HPDE6-E6E7 (cell line): ENCODE results near the gene PRPF19.

Experiments
- DNase-seq: peaks from one replicate; pipeline ENCODE4 v3.0.0; 2011; ENCODE audit warnings: missing footprints; ENCODE audit errors: extremely low spot score

The PRPF19 gene

DNA sequence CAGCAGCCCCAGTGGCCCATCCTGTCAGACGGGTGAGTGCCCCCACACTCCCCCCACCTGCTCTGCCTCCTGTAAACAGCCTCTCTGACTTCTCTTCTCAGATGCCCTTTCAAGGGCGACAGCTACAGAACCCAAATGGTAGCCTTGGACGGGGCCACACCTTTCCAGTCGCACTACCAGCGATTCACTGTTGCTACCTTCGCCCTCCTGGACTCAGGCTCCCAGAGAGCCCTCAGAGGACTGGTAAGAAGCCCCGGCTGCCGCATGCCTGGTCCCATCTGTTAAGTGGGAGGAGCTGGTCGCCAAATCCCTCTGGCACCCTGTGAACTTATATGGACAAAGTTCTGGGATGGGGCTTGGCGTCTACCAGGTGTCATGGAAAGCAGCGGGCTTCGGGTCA is 32.9 kb downstream of the PRPF19 start:
- no peak for DNase-seq

GRCh38 chr11:60872961-60873524 is 33.3 kb downstream of the PRPF19 start:
- DNase-seq: no peak

- DNase-seq: no peak
These were observed 34.0 kb downstream of the PRPF19 start for GRCh38 chr11:60872124-60872960.

- no peak for DNase-seq
These were observed 34.9 kb downstream of the PRPF19 start for GRCh38 chr11:60871378-60872061.

GRCh38 chr11:60870733-60871377 is 35.5 kb downstream of the PRPF19 start:
- no peak for DNase-seq

DNA sequence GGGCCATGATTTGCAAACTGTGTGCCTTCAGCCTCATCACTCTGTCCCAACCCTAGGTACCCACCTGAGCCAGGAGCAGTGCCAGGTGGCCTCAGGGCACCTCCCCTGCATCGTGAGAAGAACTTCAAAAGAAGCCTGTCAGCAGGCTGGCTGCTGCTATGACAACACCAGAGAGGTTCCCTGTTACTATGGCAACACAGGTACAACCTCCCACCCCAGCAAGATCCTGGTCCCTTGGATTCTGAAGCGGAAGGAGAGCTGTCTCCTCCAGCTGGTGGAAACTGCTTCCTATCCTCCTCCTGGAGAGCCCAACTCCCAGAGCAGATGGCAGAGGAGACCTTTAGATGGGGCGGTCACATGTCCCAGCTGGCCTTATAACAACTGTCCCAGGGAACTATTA is 36.1 kb downstream of the PRPF19 start:
- DNase-seq: no peak

DNA sequence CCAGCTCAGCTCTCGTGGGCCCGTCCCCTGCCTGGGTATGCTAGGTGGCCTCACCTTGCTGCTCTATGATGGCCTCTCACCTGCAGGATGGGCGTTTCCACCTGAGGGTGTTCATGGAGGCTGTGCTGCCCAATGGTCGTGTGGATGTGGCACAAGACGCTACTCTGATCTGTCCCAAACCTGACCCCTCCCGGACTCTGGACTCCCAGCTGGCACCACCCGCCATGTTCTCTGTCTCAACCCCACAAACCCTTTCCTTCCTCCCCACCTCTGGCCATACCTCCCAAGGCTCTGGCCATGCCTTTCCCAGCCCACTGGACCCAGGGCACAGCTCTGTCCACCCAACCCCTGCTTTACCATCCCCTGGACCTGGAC is 36.9 kb downstream of the PRPF19 start:
- DNase-seq: no peak

DNA sequence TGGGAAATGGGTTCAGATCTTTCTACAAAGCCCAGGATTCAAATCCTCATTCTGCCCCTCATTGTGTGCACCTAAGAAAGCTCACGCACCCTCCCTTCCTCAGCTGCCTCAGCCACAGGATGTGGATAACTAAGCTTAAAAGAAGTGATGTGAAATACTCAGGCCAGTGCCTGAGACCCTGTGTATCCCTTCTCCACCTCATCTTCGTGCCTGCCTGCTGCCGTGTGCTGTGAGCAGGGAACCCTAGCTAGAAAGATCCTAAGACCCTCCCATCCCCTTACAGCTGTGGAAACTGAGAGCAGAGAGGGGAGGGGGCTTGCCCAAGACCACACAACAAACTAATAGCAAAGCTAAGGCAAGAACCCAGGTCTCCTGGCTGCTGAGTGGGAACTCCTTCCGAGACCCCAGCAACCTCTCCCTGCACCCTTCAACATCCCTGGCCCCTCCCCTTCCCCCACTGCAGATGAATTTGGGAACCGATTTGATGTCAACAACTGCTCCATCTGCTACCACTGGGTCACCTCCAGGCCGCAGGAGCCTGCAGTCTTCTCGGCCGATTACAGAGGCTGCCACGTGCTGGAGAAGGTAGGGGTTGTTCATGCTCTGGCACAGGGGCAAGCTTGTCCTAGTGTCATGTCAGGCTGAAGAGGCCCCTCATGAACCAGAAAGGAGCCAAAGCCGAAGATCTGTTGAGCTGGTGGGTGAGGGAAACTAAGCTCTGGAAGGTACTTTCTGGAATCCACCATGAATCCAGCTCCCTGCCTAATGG is 37.5 kb downstream of the PRPF19 start:
- no peak for DNase-seq

DNA sequence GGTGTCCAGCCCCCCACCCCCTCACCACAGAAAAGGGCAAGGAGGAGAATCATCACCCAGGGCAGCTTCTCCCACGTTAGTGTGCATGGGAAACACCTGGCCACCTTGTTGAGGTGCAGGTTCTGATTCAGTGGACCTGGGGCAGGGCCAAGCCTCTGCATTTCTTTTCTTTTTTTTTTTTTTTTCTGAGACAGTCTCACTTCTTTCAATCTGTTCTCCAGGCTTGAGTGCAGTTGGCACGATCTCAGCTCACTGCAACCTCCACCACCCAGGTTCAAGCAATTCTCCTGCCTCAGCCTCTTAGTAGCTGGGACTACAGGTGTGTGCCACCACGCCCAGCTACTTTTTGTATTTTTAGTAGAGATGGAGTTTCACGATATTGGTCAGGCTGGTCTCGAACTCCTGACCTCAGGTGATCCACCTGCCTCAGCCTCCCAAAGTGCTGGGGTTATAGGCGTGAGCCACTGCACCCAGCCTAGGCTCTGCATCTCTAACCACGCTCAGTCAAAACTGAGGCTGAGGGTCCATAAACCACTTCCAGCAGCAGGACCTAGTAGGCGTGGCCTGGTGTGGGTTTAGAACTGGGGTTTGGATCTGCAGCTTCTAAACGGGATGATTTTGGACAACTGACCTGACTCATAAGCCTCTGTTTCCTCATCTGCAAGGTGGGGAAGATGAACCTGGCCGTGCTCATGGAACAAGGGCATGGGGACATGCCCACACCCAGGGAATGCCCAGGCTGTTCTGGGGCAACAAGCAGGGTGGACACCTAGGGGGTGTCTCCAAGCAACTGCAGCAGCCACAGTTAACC is 38.3 kb downstream of the PRPF19 start:
- no peak for DNase-seq

DNA sequence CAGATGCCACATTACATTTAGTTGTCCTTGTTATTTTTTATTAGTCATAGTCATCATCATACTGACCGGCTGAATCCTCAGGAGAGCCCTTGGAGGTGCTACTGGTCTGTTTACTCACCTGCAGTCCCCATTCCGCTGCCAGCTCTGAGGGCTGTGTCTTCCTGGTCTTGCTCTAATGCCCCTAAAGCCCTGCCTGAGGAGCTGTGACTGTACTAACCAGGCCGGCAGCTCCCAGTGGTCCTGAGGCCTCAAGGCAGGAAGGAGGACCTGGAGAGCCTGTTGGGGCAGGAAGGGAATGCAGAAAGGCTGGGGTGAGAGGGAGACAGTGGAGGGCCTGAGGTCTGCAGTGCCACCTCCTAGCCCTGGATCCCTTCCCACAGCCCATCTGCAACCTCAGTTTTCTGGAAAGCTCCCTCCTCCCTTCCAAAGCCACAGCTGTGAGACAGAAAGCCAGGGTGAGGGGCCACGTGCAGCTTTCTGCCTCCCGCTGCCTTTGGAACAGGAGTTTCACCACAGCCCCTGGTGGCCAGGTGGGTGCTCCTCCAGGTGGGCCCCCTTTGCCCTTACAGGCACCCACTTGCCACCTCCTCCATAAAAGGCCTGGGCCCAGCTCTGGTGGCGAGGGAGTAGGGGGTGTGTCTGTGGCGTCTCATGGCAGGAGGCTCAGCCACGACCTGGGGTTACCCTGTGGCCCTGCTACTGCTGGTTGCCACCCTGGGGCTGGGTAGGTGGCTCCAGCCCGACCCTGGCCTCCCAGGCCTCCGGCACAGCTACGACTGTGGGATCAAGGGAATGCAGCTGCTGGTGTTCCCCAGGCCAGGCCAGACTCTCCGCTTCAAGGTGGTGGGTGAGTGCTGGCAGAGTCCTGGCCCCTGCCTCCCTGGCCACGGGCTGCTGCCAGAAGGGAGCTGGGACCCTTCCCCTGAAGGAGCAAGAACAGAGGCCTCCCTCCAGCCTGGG is 39.2 kb downstream of the PRPF19 start, which contains the start of gene ZP1:
Gene ZP1 (plus strand): TSS at position 632 of the 960 bp plus-strand sequence. CDS start 20 bp downstream, at position 652.
- DNase-seq: no peak

- DNase-seq: no peak
These were observed 41.4 kb downstream of the PRPF19 start for GRCh38 chr11:60864856-60865513.

DNA sequence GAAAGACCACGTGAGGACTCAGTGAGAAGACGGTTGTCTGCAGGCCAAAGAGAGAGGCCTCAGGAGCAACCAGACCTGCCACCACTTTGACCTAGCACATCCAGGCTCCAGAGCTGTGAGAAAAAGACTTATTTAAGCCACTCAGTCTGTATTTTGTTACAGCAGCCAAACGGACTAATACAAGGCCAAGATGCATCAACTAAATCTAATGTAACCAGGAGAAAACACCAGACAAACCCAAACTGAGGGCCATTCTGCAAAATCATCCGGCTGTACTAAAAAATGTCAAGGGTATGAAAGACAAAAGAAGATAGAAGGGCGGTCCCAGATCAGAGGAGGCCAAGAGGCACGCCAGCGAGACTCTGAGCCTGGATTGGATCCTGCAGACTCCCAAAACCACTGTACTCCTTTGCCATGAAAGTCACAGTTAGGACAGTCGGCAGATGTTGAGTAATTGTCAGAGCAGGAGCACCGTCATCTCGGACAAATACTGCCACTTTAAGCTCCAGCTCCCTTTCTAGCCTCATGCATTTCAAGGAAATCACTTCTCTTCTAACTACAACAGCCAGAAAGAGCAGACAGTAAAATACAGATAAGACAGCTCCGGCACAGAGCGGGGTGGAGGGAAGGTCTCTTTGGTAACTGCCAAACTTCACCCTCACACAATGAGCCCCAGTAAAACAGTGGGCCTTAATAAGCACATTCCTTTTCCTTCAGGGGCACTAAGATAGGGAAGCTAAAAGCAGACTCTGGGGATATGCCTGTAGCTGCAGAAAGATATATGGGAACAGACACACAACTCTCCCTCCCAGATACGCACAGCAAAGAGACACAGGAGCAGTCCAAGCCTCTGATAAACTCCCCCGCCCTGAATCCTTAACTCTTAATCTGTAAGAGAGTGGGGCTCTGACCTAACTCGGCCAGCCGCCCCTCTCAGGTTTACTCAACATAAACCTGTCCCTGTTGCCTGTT is 42.5 kb downstream of the PRPF19 start:
- no peak for DNase-seq

DNA sequence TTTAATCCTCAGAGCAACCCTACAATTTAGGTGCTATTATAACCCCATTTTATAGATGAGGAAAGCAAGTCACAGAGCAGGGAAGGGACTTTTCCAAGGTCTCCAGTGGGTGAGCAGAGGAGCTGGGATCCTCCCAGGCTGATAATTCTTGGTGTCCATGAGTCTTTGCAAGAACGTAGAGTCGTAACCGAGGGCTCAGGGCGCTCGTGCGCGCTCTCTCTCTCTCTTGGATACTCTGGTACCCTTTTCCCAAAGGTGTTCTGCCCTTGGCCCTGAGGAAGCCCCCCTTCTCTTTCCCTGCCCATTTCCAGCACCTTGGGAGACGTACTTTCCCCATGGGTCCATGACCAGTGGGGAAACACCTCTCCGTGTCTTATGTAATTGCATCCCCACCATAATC is 44.2 kb downstream of the PRPF19 start:
- DNase-seq: no peak

DNA sequence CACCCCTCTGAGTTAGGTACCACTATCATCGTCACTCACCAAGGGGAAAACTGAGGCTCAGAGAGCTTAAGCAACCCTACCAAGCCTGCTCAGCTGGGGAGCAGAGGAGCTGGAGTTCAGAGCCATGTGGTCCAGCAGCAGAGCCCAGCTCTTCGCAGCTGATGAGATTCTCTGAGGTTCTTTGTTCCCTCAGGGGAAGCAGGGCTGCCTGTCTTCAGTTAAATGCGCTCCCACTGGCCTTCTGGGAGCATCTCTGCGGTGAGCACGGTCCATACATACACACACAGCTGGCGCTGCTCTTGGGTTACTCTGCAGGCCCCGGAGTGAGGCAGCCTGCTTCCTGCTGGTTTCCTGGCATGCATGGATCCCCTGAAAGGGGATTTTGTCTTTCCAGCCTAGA is 45.4 kb downstream of the PRPF19 start:
- no peak for DNase-seq

GRCh38 chr11:60859616-60860250 is 46.7 kb downstream of the PRPF19 start:
- no peak for DNase-seq

DNA sequence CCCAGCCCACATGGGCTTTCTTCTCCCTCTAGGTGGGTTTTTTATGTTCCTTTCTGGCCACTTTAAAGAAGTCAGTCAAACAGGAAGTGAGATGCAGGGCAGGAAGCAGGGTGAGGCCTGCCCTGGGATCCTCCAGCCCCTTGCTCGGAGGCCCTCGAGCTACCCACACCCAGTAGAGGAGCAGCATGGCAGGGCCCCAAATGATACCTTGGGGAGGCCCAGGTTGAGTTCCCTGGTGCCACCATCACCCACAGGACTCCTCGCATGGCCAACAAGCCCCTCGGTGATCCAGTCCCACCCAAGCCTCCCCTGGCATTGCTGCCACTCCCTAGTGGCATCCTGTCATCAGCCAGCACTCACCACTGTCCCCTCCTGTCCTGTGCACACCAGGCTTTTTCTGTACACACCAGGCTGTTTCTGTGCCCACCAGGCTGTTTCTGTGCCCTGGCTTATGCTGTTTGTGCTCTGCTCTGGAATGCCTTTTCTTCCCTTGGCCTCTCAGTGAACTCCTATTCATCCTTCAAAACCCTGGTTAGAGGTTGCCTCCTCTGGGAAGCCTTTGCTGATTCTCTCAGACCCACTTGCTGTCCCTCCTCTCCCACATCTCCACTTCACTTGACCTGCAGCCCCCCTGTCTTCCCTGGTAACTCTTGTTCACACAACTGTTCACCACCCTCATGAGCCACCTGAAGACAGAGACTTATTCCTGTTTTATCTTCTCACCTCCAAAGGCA is 47.5 kb downstream of the PRPF19 start:
- DNase-seq: no peak

GRCh38 chr11:60858236-60858635 is 48.1 kb downstream of the PRPF19 start:
- no peak for DNase-seq
